ENCODE data around the gene HOXD12.

Gene HOXD12

DNA sequence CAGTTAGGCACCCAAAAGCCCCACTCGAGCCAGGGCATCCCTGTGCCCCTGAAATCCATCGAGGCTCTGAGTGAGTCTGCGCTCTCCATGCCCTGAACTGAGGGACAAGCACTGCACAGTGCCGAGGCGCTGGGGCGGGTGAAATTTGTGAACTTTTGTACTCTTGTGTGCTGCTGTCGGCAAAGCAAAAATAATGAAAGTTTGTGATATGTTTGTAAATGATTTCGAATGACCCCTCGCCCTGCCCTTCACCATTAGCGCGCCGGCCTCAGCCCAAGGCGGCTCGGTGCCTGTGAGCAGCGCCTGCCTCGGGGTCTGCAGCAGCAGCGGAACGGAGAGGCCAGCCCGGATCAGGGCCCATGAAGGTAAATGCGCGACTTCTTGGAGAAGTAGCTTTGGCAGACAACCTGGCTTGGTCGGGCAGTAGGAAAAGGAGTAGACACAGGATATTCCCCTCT is 49.9 kb downstream of the HOXD12 start:
- no peak for DNase-seq (ENCODE audit: low spot score)

DNA sequence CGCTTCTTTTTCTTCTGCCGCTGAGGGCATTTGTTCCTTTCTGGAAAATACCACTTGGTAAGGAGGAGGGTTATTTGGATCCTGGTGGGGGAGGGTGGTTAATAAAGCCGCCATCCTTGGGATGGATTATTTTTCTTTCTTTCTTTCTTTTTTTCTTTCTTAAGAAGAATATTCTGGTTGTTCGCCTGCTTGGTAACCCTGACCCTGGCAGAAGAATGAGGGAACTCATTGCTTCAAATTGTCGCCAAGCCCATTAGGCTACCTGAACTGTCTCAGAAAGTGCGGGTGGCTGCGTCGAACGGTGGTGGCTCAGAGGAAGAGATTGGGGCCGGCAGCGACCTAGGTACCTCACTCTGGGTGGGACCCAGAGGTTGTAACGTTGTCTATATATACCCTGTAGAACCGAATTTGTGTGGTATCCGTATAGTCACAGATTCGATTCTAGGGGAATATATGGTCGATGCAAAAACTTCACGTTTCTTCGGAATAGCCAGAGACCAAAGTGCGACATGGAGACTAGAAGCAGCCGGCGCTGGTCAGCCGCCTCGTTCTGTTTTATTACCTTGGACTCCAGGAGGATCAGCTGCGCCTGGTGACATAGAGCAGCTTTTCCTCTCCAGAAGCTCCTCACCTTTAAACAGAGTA is 50.5 kb downstream of the HOXD12 start:
- DNase-seq (ENCODE audit: low spot score): no peak

DNA sequence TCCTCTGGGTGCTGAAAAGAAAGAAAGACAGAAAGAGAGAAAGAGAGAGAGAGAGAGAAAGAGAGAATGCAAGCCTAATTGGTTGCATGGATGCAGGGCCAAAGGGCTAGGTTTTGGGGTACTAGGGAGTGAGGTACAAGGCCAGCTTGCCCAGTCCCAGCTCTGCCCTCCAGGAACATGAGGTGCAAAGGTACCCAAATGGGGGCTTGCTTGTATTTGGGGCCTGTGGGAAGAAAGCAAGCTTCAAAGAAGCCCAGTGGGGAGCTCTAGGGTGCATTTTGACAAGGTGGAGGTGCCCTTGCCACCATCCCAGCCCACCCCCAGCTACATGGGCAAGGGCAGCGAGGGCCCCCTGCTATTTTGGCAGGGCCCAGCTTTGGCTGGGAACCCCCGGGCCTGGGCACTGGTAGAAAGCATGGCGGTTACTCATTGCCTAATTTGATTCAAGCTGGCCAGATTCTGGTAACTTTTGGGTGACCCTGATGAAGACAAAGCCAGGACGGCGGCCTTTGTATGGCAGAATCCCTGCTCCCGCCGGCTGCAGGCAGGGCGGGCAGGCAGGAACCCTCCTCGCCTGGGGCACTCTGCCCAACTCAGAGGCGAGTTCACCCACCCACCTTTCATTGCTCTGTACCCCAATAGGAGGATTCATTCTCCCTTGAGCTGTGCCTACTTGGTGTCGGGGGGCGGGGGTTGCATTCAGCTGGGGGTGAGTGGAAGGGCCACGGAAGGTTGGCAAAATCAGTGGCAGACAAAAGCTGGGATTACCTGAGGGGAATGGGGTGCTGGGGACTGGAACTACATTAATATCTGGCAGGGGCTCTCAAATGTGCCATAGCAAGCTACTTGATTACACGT is 51.2 kb downstream of the HOXD12 start:
- DNase-seq (ENCODE audit: low spot score): no peak

DNA sequence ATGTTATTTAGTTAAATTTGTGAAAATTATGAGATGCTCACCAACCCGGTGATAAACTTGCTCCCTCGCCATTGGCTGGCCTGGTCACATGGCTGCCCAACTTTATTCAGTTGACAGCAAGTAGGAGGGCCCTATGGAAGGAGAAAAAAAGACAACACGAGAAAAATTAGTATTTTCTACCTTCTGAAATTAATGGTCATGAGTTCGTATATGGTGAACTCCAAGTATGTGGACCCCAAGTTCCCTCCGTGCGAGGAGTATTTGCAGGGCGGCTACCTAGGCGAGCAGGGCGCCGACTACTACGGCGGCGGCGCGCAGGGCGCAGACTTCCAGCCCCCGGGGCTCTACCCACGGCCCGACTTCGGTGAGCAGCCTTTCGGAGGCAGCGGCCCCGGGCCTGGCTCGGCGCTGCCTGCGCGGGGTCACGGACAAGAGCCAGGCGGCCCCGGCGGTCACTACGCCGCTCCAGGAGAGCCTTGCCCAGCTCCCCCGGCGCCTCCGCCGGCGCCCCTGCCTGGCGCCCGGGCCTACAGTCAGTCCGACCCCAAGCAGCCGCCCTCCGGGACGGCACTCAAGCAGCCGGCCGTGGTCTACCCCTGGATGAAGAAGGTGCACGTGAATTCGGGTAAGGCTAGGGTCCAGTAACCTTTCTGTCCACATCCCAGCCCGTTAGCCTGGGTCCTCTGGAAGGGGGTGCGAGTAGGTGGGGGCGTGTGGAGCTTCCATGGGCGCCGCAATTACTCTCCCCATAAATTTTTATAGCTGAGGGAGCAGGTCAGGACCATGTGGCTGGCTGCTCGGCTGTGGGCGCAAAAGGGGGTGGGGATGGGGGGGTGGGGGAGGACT is 52.1 kb downstream of the HOXD12 start, which contains the start of gene HOXD4:
Gene HOXD4 (plus strand): TSS at position 109 of the 846 bp plus-strand sequence. CDS start 84 bp downstream, at position 193.
- no peak for DNase-seq (ENCODE audit: low spot score)

All from Ammon's horn (tissue), 1 donor.